Astrocyte (in vitro differentiated cells and primary cell): ENCODE results near the gene ELMO2. TPM values are rescaled to one million over a fixed set of nuclear protein-coding genes. Genes with fewer than 3 reads are reported as not detected.
A peak's percentile ranks its signal among the peaks of the same experiment; 100 is the strongest.

Source experiments
- DNase-seq: peaks from one replicate; pipeline ENCODE4 v3.0.0-alpha.2; 2010; ENCODE audit warnings: low read depth
- FAIRE-seq: peaks from 2 replicates; lab custom pipeline; 2011; peaks lifted over from hg19 to GRCh38; lab: Jason Lieb, UNC
- H2AFZ ChIP-seq: 2 replicates; pipeline ENCODE4 v1.6.0; 2012; ENCODE audit warnings: low read depth, low read length, inconsistent platforms
- H3K27ac ChIP-seq: 2 replicates; pipeline ENCODE4 v1.5.1; 2011; ENCODE audit warnings: low read depth, low read length, inconsistent platforms
- H3K27me3 ChIP-seq: 2 replicates; pipeline ENCODE4 v1.6.0; 2011; ENCODE audit warnings: low read length, inconsistent platforms; ENCODE audit not compliant: insufficient read depth
- H3K36me3 ChIP-seq: 2 replicates; pipeline ENCODE4 v1.5.1; 2011; ENCODE audit warnings: low read length, inconsistent platforms; ENCODE audit not compliant: insufficient read depth
- H3K4me1 ChIP-seq: 2 replicates; pipeline ENCODE4 v1.5.1; 2011; ENCODE audit warnings: low read length, inconsistent platforms; ENCODE audit not compliant: insufficient read depth
- H3K4me2 ChIP-seq: 2 replicates; pipeline ENCODE4 v1.6.0; 2012; ENCODE audit warnings: low read length, inconsistent platforms
- H3K4me3 ChIP-seq: 2 replicates; pipeline ENCODE4 v1.5.1; 2011; ENCODE audit warnings: low read depth, mild to moderate bottlenecking, low read length, inconsistent platforms; ENCODE audit not compliant: insufficient read depth
- H3K79me2 ChIP-seq: 2 replicates; pipeline ENCODE4 v1.6.0; 2012; ENCODE audit warnings: mild to moderate bottlenecking, low read length, inconsistent platforms; ENCODE audit not compliant: insufficient read depth
- H3K9ac ChIP-seq: 2 replicates; pipeline ENCODE4 v1.6.0; 2012; ENCODE audit warnings: mild to moderate bottlenecking, low read length, inconsistent platforms
- H3K9me3 ChIP-seq: 2 replicates; pipeline ENCODE4 v1.5.1; 2012; ENCODE audit warnings: low read depth, mild to moderate bottlenecking, low read length, inconsistent platforms; ENCODE audit not compliant: insufficient read depth
- H4K20me1 ChIP-seq: 2 replicates; pipeline ENCODE4 v1.6.0; 2012; ENCODE audit warnings: low read length, inconsistent platforms; ENCODE audit not compliant: insufficient read depth
- H3K27ac Mint-ChIP-seq: one replicate; pipeline ENCODE4 v1.8.0; 2021; ENCODE audit warnings: mild to moderate bottlenecking, mixed read lengths; ENCODE audit not compliant: unreplicated experiment
- H3K27me3 Mint-ChIP-seq: one replicate; pipeline ENCODE4 v1.8.0; 2021; ENCODE audit warnings: low read depth, mixed read lengths; ENCODE audit not compliant: unreplicated experiment
- H3K36me3 Mint-ChIP-seq: one replicate; pipeline ENCODE4 v1.8.0; 2021; ENCODE audit warnings: low read depth, mixed read lengths; ENCODE audit not compliant: unreplicated experiment
- H3K4me1 Mint-ChIP-seq: one replicate; pipeline ENCODE4 v1.8.0; 2021; ENCODE audit warnings: low read depth, mixed read lengths; ENCODE audit not compliant: unreplicated experiment
- H3K4me3 Mint-ChIP-seq: one replicate; pipeline ENCODE4 v1.8.0; 2021; ENCODE audit warnings: mild to moderate bottlenecking, moderate library complexity, mixed read lengths; ENCODE audit not compliant: unreplicated experiment
- H3K9me3 Mint-ChIP-seq: one replicate; pipeline ENCODE4 v1.8.0; 2021; ENCODE audit warnings: mild to moderate bottlenecking, mixed read lengths; ENCODE audit not compliant: unreplicated experiment
- CTCF ChIP-seq: IDR thresholded peaks from 2 replicates; pipeline ENCODE4 v1.5.1; 2011; ENCODE audit warnings: low read depth, mild to moderate bottlenecking, inconsistent platforms, low read length, moderate library complexity; ENCODE audit not compliant: insufficient read depth
- EZH2 ChIP-seq: IDR thresholded peaks from 2 replicates; pipeline ENCODE4 v1.6.1; 2012; ENCODE audit warnings: mild to moderate bottlenecking, low read length, inconsistent platforms; ENCODE audit not compliant: insufficient read depth
- total RNA-seq: library from RNA; stranded (reverse); gene quantifications from 2 replicates; pipeline ENCODE4 v1.2.1, GENCODE V29; 2021

Gene ELMO2
- total RNA-seq, 1 donor from 2014 or later: 53.4 TPM

- TF ChIP-seq CTCF (no peak), EZH2 (no peak)
- H3K4me1 Mint-ChIP-seq: peaks cover 29% of the 10 kb centered on the region
- Histone ChIP-seq H3K27me3 (no peaks in the 10 kb centered on the region), H3K4me1 (peaks cover 23% of the 10 kb centered on the region), H2AFZ (no peak overlapping the region), H3K9ac (peak overlapping the region; percentile 84), H3K79me2 (no peaks in the 10 kb centered on the region), H3K9me3 (no peaks in the 10 kb centered on the region), H4K20me1 (no peaks in the 10 kb centered on the region), H3K27ac (peak overlapping the region; percentile 92), H3K36me3 (peaks cover 3% of the 10 kb centered on the region), H3K4me2 (peak overlapping the region; percentile 80), H3K4me3 (no peak overlapping the region)
- H3K4me3 Mint-ChIP-seq: no peak overlapping the region
- FAIRE-seq (no peak), DNase-seq (no peak)
- H3K27ac Mint-ChIP-seq: peak overlapping the region; percentile 98
- no peaks in the 10 kb centered on the region for H3K9me3 Mint-ChIP-seq
- H3K36me3 Mint-ChIP-seq: peaks cover 15% of the 10 kb centered on the region
- no peaks in the 10 kb centered on the region for H3K27me3 Mint-ChIP-seq
Observed at GRCh38 chr20:46351357-46352058, 54.9 kb downstream of the ELMO2 start.

GRCh38 chr20:46350986-46351267 is 55.5 kb downstream of the ELMO2 start:
- peak overlapping the region; percentile 67 for H3K4me3 Mint-ChIP-seq
- peaks cover 23% of the 10 kb centered on the region for H3K4me1 ChIP-seq
- H3K9me3 ChIP-seq: no peaks in the 10 kb centered on the region

More at GRCh38 chr20:46350986-46351267, 55.5 kb downstream of the ELMO2 start:
- H3K27me3 Mint-ChIP-seq: no peaks in the 10 kb centered on the region
- H3K9me3 Mint-ChIP-seq: no peaks in the 10 kb centered on the region
- peaks cover 17% of the 10 kb centered on the region for H3K36me3 Mint-ChIP-seq
- Histone ChIP-seq H3K4me2 (peak overlapping the region; percentile 80), H3K4me3 (no peak overlapping the region), H4K20me1 (no peaks in the 10 kb centered on the region), H3K79me2 (no peaks in the 10 kb centered on the region), H3K27ac (peak overlapping the region; percentile 92), H3K9ac (peak overlapping the region; percentile 84), H3K36me3 (peaks cover 3% of the 10 kb centered on the region), H2AFZ (peak overlapping the region; percentile 55), H3K27me3 (no peaks in the 10 kb centered on the region)
- peak overlapping the region; percentile 98 for H3K27ac Mint-ChIP-seq
- FAIRE-seq (no peak), DNase-seq (no peak)
- TF ChIP-seq EZH2 (no peak), CTCF (no peak)
- peaks cover 29% of the 10 kb centered on the region for H3K4me1 Mint-ChIP-seq
